Mesenchymal stem cell (in vitro differentiated cells and primary cell): Measurements from ENCODE around the gene OR4X1.

Experiments
- DNase-seq: peaks from one replicate; pipeline ENCODE4 v3.0.0-alpha.2; 2013
- H2AFZ ChIP-seq: one replicate; pipeline ENCODE4 v1.6.1; 2013; ENCODE audit warnings: low read depth, mild to moderate bottlenecking, control low read depth, inconsistent platforms, low read length, moderate library complexity
- H2AK5ac ChIP-seq: 2 replicates; pipeline ENCODE4 v1.6.1; 2013; ENCODE audit warnings: low read length, moderate library complexity, mild to moderate bottlenecking, inconsistent platforms; ENCODE audit not compliant: severe bottlenecking
- H2BK120ac ChIP-seq: one replicate; pipeline ENCODE4 v1.6.1; 2013; ENCODE audit warnings: low read depth, mild to moderate bottlenecking, inconsistent platforms, low read length, moderate library complexity
- H2BK12ac ChIP-seq, 2 experiments: one replicate each; pipeline ENCODE4 v1.6.1; 2013; ENCODE audit warnings: inconsistent platforms in 2 of 2, low read length in 2 of 2, mild to moderate bottlenecking in 2 of 2, moderate library complexity in 2 of 2, control low read depth in 1 of 2
- H2BK15ac ChIP-seq: one replicate; pipeline ENCODE4 v1.6.1; 2013; ENCODE audit warnings: mild to moderate bottlenecking, low read depth, inconsistent platforms; ENCODE audit not compliant: poor library complexity, severe bottlenecking
- H2BK5ac ChIP-seq: 2 replicates; pipeline ENCODE4 v1.6.1; 2013; ENCODE audit warnings: low read depth, mild to moderate bottlenecking, low read length, control low read depth, inconsistent platforms; ENCODE audit not compliant: poor library complexity, severe bottlenecking
- H3K14ac ChIP-seq, 2 experiments: one replicate each; pipeline ENCODE4 v1.6.1; 2013; ENCODE audit warnings: inconsistent platforms in 2 of 2, low read length in 2 of 2, control low read depth in 1 of 2, mild to moderate bottlenecking in 1 of 2, moderate library complexity in 1 of 2
- H3K18ac ChIP-seq, 2 experiments: one replicate each; pipeline ENCODE4 v1.6.1; 2013; ENCODE audit warnings: inconsistent platforms in 2 of 2, low read length in 2 of 2, control low read depth in 1 of 2, low read depth in 1 of 2, mild to moderate bottlenecking in 1 of 2
- H3K23ac ChIP-seq, 2 experiments: one replicate each; pipeline ENCODE4 v1.6.1; 2013; ENCODE audit warnings: inconsistent platforms in 2 of 2, low read length in 2 of 2, mild to moderate bottlenecking in 2 of 2, moderate library complexity in 2 of 2, control low read depth in 1 of 2
- H3K27ac ChIP-seq: 2 replicates; pipeline ENCODE4 v1.5.1; 2013; ENCODE audit warnings: mild to moderate bottlenecking, moderate library complexity, low read length, control low read depth, inconsistent platforms; ENCODE audit not compliant: poor library complexity, severe bottlenecking
- H3K27me3 ChIP-seq, 2 experiments: 2 replicates each; pipeline versions ENCODE4 v1.6.1 to v1.7.0; 2013; ENCODE audit warnings: low read length in 2 of 2, mild to moderate bottlenecking in 2 of 2, moderate library complexity in 2 of 2, control low read depth in 1 of 2, inconsistent platforms in 1 of 2; ENCODE audit not compliant: control insufficient read depth in 1 of 2, insufficient read depth in 1 of 2
- H3K36me3 ChIP-seq, 2 experiments: 2 replicates each; pipeline versions ENCODE4 v1.6.1 to v1.7.0; 2013; ENCODE audit warnings: low read length in 2 of 2, control low read depth in 1 of 2, inconsistent platforms in 1 of 2, low read depth in 1 of 2, mild to moderate bottlenecking in 1 of 2; ENCODE audit not compliant: insufficient read depth in 2 of 2, control insufficient read depth in 1 of 2
- H3K4ac ChIP-seq, 2 experiments: one replicate each; pipeline ENCODE4 v1.6.1; 2013; ENCODE audit warnings: inconsistent platforms in 2 of 2, low read length in 2 of 2, mild to moderate bottlenecking in 2 of 2, moderate library complexity in 2 of 2, control low read depth in 1 of 2, low read depth in 1 of 2
- H3K4me1 ChIP-seq: 2 replicates; pipeline ENCODE4 v1.6.1; 2013; ENCODE audit warnings: low read depth, low read length, control low read depth; ENCODE audit not compliant: control insufficient read depth, insufficient read depth
- H3K4me2 ChIP-seq: 2 replicates; pipeline ENCODE4 v1.6.1; 2013; ENCODE audit warnings: low read length, mild to moderate bottlenecking, inconsistent platforms; ENCODE audit not compliant: poor library complexity, severe bottlenecking
- H3K4me3 ChIP-seq, 2 experiments: 2 replicates each; pipeline versions ENCODE4 v1.5.1 to v1.7.0; 2013; ENCODE audit warnings: low read length in 2 of 2, mild to moderate bottlenecking in 2 of 2, control low read depth in 1 of 2, low read depth in 1 of 2; ENCODE audit not compliant: insufficient read depth in 1 of 2
- H3K79me1 ChIP-seq: replicated peaks from 2 replicates; pipeline ENCODE4 v1.6.1; 2013; ENCODE audit warnings: mild to moderate bottlenecking, control low read depth, low read length, inconsistent platforms; ENCODE audit not compliant: poor library complexity, severe bottlenecking
- H3K9ac ChIP-seq: 2 replicates; pipeline ENCODE4 v1.7.0; 2013; ENCODE audit warnings: mild to moderate bottlenecking, low read length, moderate library complexity
- H3K9me3 ChIP-seq: 2 replicates; pipeline ENCODE4 v1.7.0; 2013; ENCODE audit warnings: mild to moderate bottlenecking, low read length; ENCODE audit not compliant: control insufficient read depth
- H4K8ac ChIP-seq: one replicate; pipeline ENCODE4 v1.6.1; 2013; ENCODE audit warnings: inconsistent platforms, mild to moderate bottlenecking, low read length, moderate library complexity
- H4K91ac ChIP-seq: one replicate; pipeline ENCODE4 v1.6.1; 2013; ENCODE audit warnings: mild to moderate bottlenecking, low read length, inconsistent platforms
- WGBS: methylation state at CpG from one replicate; pipeline ENCODE4 v1.1.7; 2013; ENCODE audit warnings: mixed read lengths; 5-methylcytosine and 5-hydroxymethylcytosine counted together

OR4X1 gene

GRCh38 chr11:48261600-48261999 lies 2.1 kb upstream of the OR4X1 start:
- no peak overlapping the region for H3K18ac ChIP-seq
- H3K14ac ChIP-seq: no peak overlapping the region
- no peak overlapping the region for H2AK5ac ChIP-seq
- no peak overlapping the region for H2AFZ ChIP-seq
- H3K79me1 ChIP-seq: no peaks in the 10 kb centered on the region
- H3K4ac ChIP-seq: no peak overlapping the region
- WGBS: 50% methylated on average over 1 of the region's 2 CpGs
- peaks cover 3% of the 10 kb centered on the region for H3K9me3 ChIP-seq
- no peak overlapping the region for H2BK120ac ChIP-seq
- no peak for DNase-seq
- no peak overlapping the region for H3K23ac ChIP-seq
- no peak overlapping the region for H4K91ac ChIP-seq
- H3K4me3 ChIP-seq: no peak overlapping the region
- no peak overlapping the region for H2BK15ac ChIP-seq
- H3K4me2 ChIP-seq: no peak overlapping the region
- H3K27ac ChIP-seq: no peak overlapping the region
- H3K36me3 ChIP-seq: no peaks in the 10 kb centered on the region
- no peaks in the 10 kb centered on the region for H3K4me1 ChIP-seq
- H2BK12ac ChIP-seq: no peak overlapping the region
- H2BK5ac ChIP-seq: no peak overlapping the region
- no peaks in the 10 kb centered on the region for H3K27me3 ChIP-seq
- H4K8ac ChIP-seq: no peak overlapping the region
- H3K9ac ChIP-seq: no peak overlapping the region

DNA sequence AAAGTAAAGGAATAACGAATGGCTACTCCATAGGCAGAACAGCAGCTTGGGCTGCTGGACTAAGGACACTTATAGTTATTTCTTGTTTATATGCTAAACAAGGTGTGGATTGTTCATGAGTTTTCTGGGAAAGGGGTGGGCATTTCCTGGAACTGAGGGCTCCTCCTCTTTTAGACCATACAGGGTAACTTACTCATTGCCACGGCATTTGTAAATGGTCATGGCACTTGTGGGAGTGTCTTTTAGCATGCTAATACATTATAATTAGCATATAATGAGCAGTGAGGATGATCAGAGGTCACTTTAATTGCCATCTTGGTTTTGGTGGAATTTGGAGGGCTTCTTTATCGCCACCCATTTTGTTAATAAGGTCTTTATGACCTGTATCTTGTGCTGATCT lies 7.0 kb downstream of the OR4X1 start:
- H3K9me3 ChIP-seq: no peaks in the 10 kb centered on the region
- 63% methylated on average over 2 of the region's 3 CpGs for WGBS

DNA sequence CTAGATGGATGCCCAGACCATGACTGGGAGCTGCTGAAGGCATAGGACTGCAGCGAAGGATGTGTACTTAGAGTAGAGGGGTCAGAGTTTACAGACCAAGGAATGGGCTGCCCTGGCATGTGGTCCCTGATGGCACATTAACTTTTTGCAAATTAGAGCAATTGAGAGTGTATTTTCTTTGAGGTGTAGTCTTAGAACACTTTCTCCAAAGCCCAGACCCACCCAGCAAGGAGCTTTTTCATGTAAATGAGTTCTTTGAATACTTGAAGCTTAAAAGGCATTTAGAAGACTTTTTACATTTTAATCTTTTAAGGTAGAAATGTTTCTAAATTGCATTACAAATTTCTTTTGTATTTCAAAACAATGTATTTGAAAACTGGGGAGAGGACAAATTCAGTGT lies 8.9 kb downstream of the OR4X1 start:
- Histone ChIP-seq H3K27me3 (no peaks in the 10 kb centered on the region), H4K91ac (no peak overlapping the region), H3K79me1 (no peaks in the 10 kb centered on the region), H2BK12ac (no peak overlapping the region), H3K27ac (no peak overlapping the region), H3K4ac (no peak overlapping the region), H3K9ac (no peak overlapping the region), H2AK5ac (no peak overlapping the region), H3K9me3 (no peaks in the 10 kb centered on the region), H2AFZ (no peak overlapping the region), H3K4me2 (no peak overlapping the region), H2BK15ac (no peak overlapping the region), H2BK120ac (no peak overlapping the region), H2BK5ac (no peak overlapping the region), H3K36me3 (no peaks in the 10 kb centered on the region), H4K8ac (no peak overlapping the region), H3K4me1 (no peaks in the 10 kb centered on the region), H3K4me3 (no peak overlapping the region), H3K14ac (no peak overlapping the region), H3K23ac (no peak overlapping the region), H3K18ac (no peak overlapping the region)
- DNase-seq: no peak
- WGBS: 71% methylated on average over 1 of the region's 1 CpG

More for the DNA sequence above, 7.0 kb downstream of the OR4X1 start:
- H2BK12ac ChIP-seq: no peak overlapping the region
- no peak overlapping the region for H4K8ac ChIP-seq
- no peak overlapping the region for H2BK120ac ChIP-seq
- no peak for DNase-seq
- H3K4me2 ChIP-seq: no peak overlapping the region
- H3K27ac ChIP-seq: no peak overlapping the region
- H3K27me3 ChIP-seq: no peaks in the 10 kb centered on the region
- H2BK15ac ChIP-seq: no peak overlapping the region
- H3K4me1 ChIP-seq: no peaks in the 10 kb centered on the region
- no peak overlapping the region for H2BK5ac ChIP-seq
- H3K36me3 ChIP-seq: no peaks in the 10 kb centered on the region
- H3K14ac ChIP-seq: no peak overlapping the region
- H3K18ac ChIP-seq: no peak overlapping the region
- no peak overlapping the region for H3K4me3 ChIP-seq
- no peaks in the 10 kb centered on the region for H3K79me1 ChIP-seq
- H4K91ac ChIP-seq: no peak overlapping the region
- H2AK5ac ChIP-seq: no peak overlapping the region
- no peak overlapping the region for H3K23ac ChIP-seq
- H3K9ac ChIP-seq: no peak overlapping the region
- no peak overlapping the region for H3K4ac ChIP-seq
- H2AFZ ChIP-seq: no peak overlapping the region

DNA sequence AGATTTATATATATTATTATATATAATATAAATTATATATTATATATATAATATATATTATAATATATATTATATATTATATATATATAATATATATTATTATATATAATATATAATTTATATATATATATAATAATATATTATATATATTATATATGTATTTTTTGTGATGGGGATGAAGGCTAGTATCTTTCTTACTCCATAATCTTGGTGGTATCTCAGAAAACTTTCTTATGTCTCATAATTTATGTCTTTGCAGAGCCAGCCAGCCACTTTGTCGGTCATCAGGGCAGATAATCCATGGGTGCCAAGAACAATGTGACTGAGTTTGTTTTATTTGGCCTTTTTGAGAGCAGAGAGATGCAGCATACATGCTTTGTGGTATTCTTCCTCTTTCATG lies 42.3 kb downstream of the OR4X1 start, which contains the start of gene OR4S1:
TSS of gene OR4S1 (plus strand) at position 301 of the 400 bp plus-strand sequence. CDS start at position 301, 0 bp downstream.
- H3K4me1 ChIP-seq: no peaks in the 10 kb centered on the region
- H3K36me3 ChIP-seq: no peaks in the 10 kb centered on the region
- H4K91ac ChIP-seq: no peak within 1 kb of the TSS
- H3K23ac ChIP-seq: no peak within 1 kb of the TSS
- no peak within 1 kb of the TSS for H3K18ac ChIP-seq
- 25% methylated on average over 1 of the region's 1 CpG for WGBS
- DNase-seq: no peak
- no peak within 1 kb of the TSS for H3K27ac ChIP-seq
- H3K9ac ChIP-seq: no peak within 1 kb of the TSS
- H3K4ac ChIP-seq: no peak within 1 kb of the TSS
- no peaks in the 10 kb centered on the region for H3K27me3 ChIP-seq
- H3K79me1 ChIP-seq: no peaks in the 10 kb centered on the region
- no peak within 1 kb of the TSS for H4K8ac ChIP-seq
- H2BK12ac ChIP-seq: no peak within 1 kb of the TSS
- no peak within 1 kb of the TSS for H3K4me2 ChIP-seq
- no peak within 1 kb of the TSS for H3K4me3 ChIP-seq
- no peak within 1 kb of the TSS for H2AFZ ChIP-seq
- H3K9me3 ChIP-seq: no peaks in the 10 kb centered on the region
- no peak within 1 kb of the TSS for H2BK5ac ChIP-seq
- no peak within 1 kb of the TSS for H2BK15ac ChIP-seq
- H3K14ac ChIP-seq: no peak within 1 kb of the TSS
- no peak within 1 kb of the TSS for H2AK5ac ChIP-seq
- H2BK120ac ChIP-seq: no peak within 1 kb of the TSS
